Lung (tissue), 12 donors: Measurements from ENCODE around the gene DAG1. TPM values are rescaled to one million over a fixed set of nuclear protein-coding genes. Genes with fewer than 3 reads are reported as not detected.

Source experiments
- ATAC-seq: fragments of 200-7000 bp; cut with Tn5 transposase; one replicate; pipeline ENCODE4 v1.9.1; 2020; ENCODE audit warnings: moderate number of reproducible peaks; ENCODE audit not compliant: insufficient read depth, low FRiP score
- DNase-seq, 3 donors: peaks; one replicate each; pipeline ENCODE4 v3.0.0-alpha.2; 2013 to 2017
- H3K27ac ChIP-seq, 2 donors: one replicate each; pipeline ENCODE4 v1.5.1; 2013; ENCODE audit warnings: mild to moderate bottlenecking in 2 of 2, moderate library complexity in 2 of 2, control low read depth in 1 of 2, inconsistent platforms in 1 of 2, low read depth in 1 of 2, low read length in 1 of 2
- H3K27me3 ChIP-seq, 3 donors: one replicate each; pipeline ENCODE4 v1.5.1; 2013; ENCODE audit warnings: low read length in 2 of 3; ENCODE audit not compliant: control insufficient read depth in 3 of 3, insufficient read depth in 3 of 3
- H3K36me3 ChIP-seq, 4 donors: one replicate each; pipeline ENCODE4 v1.5.1; 2013; ENCODE audit warnings: low read length in 4 of 4, mild to moderate bottlenecking in 1 of 4, moderate library complexity in 1 of 4; ENCODE audit not compliant: control insufficient read depth in 4 of 4, insufficient read depth in 4 of 4
- H3K4me1 ChIP-seq, 5 donors: one replicate each; pipeline ENCODE4 v1.5.1; 2013; ENCODE audit warnings: low read length in 5 of 5, mild to moderate bottlenecking in 2 of 5, moderate library complexity in 1 of 5; ENCODE audit not compliant: control insufficient read depth in 5 of 5, insufficient read depth in 5 of 5
- H3K4me3 ChIP-seq: one replicate; pipeline ENCODE4 v1.5.1; 2013; ENCODE audit warnings: mild to moderate bottlenecking, control low read depth, moderate library complexity
- H3K9ac ChIP-seq, 2 donors: one replicate each; pipeline ENCODE4 v1.5.1; 2013; ENCODE audit warnings: low read length in 2 of 2, control low read depth in 1 of 2; ENCODE audit not compliant: insufficient read depth in 1 of 2
- H3K9me3 ChIP-seq, 4 donors: one replicate each; pipeline ENCODE4 v1.5.1; 2013; ENCODE audit warnings: low read length in 3 of 4, mild to moderate bottlenecking in 1 of 4, moderate library complexity in 1 of 4; ENCODE audit not compliant: control insufficient read depth in 4 of 4, insufficient read depth in 3 of 4
- CTCF ChIP-seq: IDR thresholded peaks from 2 replicates; pipeline ENCODE4 v1.5.1; 2012; ENCODE audit warnings: mild to moderate bottlenecking; ENCODE audit errors: control extremely low read depth, extremely low read depth
- WGBS, 2 donors: extraction: QIAGEN DNeasy Blood & Tissue Kit; methylation state at CpG; one replicate each; pipeline ENCODE4 v1.1.7; 2013; 5-methylcytosine and 5-hydroxymethylcytosine counted together
- polyA plus RNA-seq, 2 donors: library from polyadenylated mRNA; stranded (reverse); fragments of 200-250 nt; gene quantifications; one replicate each; pipeline ENCODE4 v1.2.1, GENCODE V29; 2013
- total RNA-seq, 2 donors: library from RNA; depleted of rRNA in 1 of 2; stranded (reverse); fragments of >200 nt in 1 of 2; gene quantifications; one replicate each; pipeline ENCODE4 v1.2.1, GENCODE V29; 2014 to 2021
- donor health status: control.
- donor health status: control.
- donor health status: Bipolar disorder and iron deficiency.
- donor health status: healthy.
- donor health status: DM: yes; HTN: yes; CAD: no.

DAG1 gene
- total and polyA plus RNA-seq, 4 donors, result 18.2 to 100 (median 38.0) TPM

DNA sequence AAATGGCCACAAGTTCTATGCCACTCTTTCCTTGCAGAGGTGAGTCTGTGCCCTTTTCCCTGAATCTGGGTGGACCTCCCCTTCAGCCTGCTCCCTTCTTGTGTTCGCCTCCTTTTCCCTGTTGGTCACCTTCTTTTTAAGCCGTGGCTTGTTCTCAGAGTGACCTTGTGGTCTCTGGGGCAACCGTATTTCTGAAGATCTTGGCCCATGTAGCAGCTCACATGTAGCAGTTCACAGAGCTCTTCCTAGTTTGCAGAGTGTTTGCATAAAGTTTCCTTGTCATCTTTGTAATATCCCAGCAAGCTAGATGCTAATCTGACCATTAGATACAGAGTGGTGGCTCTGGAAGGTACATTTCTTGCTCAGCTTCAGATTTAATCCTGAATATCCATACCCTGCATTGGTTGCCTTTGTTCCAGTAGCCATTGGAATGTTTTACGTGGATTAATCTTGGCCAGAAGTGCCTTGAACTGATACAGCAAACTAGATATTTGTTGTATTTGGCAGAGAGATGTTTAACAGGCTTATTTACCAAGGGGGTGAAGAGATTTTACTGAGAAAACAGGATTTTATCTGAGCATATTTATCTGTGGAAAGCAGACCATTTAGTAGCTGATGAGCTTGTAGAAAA lies 43.5 kb downstream of the DAG1 start:
- H3K36me3 ChIP-seq, result peaks cover 0 to 18% (median 9%) of the 10 kb centered on the region in 4 donors
- no peak overlapping the region for H3K9ac ChIP-seq
- 91 to 93% methylated on average over 4 of the region's 4 CpGs for WGBS, 2 donors
- peaks cover 0 to 2% (median 0%) of the 10 kb centered on the region in 5 donors for H3K4me1 ChIP-seq
- no peaks in the 10 kb centered on the region for H3K9me3 ChIP-seq
- H3K27me3 ChIP-seq, result no peaks in the 10 kb centered on the region
- H3K4me3 ChIP-seq, result no peak overlapping the region
- TF ChIP-seq CTCF, result no peak
- ATAC-seq, result no peak
- H3K27ac ChIP-seq, result no peak overlapping the region
- no peak for DNase-seq

DNA sequence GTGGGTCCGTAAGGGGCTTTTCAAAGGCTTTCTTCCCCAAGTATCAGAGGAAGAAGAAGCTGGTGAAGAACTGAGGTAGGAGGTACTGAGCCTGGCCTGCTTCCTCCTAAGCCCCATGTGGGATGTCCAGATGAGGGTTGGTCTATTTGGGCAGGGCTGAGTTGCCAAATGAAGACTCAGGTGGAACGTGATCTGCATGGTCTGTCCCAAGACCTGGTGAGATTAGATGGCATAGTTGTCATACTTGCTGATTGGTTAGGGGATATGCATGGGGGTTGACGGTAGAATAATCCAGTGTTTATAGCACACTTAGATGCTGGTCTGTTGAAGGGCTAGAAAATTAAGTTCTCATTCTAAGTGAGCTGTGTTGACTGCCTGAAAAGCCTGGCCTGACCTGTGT lies 47.9 kb downstream of the DAG1 start:
- TF ChIP-seq CTCF, result no peak
- 94 to 96% methylated on average over 3 of the region's 3 CpGs for WGBS, 2 donors
- Histone ChIP-seq H3K9ac (no peak overlapping the region), H3K27me3 (no peaks in the 10 kb centered on the region), H3K4me1 (peaks cover 0 to 14% (median 0%) of the 10 kb centered on the region in 5 donors), H3K36me3 (peaks cover 0 to 14% (median 2%) of the 10 kb centered on the region in 4 donors), H3K9me3 (no peaks in the 10 kb centered on the region), H3K27ac (no peak overlapping the region), H3K4me3 (no peak overlapping the region)
- DNase-seq (no peak), ATAC-seq (no peak)

DNA sequence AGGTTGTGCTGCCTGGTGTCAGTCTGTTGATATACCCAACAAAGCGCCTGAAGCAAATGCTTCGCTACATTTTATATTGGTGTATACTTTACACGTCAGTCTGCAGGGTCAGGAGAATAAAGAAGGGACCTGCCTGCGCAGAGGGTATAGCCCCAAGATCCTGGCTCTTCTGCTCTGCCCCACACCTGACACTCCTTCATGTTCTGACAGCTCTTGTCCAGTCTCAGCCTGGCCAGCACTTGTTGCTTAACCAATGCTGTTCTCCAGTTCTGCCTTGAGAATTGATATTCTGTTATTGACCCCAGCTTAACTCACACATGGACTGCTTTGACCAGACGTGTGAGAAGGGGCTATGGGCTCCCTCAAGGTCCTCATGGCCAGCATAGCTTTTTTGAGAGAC lies 48.4 kb downstream of the DAG1 start:
- TF ChIP-seq CTCF, result no peak
- no peak for DNase-seq
- ATAC-seq, result no peak
- Histone ChIP-seq H3K4me1 (peaks cover 0 to 14% (median 0%) of the 10 kb centered on the region in 5 donors), H3K4me3 (no peak overlapping the region), H3K27me3 (no peaks in the 10 kb centered on the region), H3K27ac (no peak overlapping the region), H3K36me3 (peaks cover 0 to 11% (median 0%) of the 10 kb centered on the region in 4 donors), H3K9ac (no peak overlapping the region), H3K9me3 (no peaks in the 10 kb centered on the region)
- 91 to 97% methylated on average over 5 of the region's 5 CpGs for WGBS, 2 donors

GRCh38 chr3:49519296-49519695 lies 49.2 kb downstream of the DAG1 start:
- H3K27ac ChIP-seq, result no peak overlapping the region
- H3K27me3 ChIP-seq, result no peaks in the 10 kb centered on the region
- no peak for TF ChIP-seq CTCF
- peaks cover 0 to 8% (median 0%) of the 10 kb centered on the region in 4 donors for H3K36me3 ChIP-seq
- WGBS, 2 donors, result 75 to 90% methylated on average over 6 of the region's 6 CpGs
- no peak for DNase-seq
- no peak for ATAC-seq
- no peaks in the 10 kb centered on the region for H3K9me3 ChIP-seq
- H3K4me3 ChIP-seq, result no peak overlapping the region
- peaks cover 0 to 15% (median 0%) of the 10 kb centered on the region in 5 donors for H3K4me1 ChIP-seq
- no peak overlapping the region for H3K9ac ChIP-seq
